Keratinocyte (primary cell): Measurements from ENCODE around the gene PTK7. TPM values are rescaled to one million over a fixed set of nuclear protein-coding genes. Genes with fewer than 3 reads are reported as not detected.
"Not testable (repeated sequence)": the region's sequence is repeated elsewhere in the genome, so short reads cannot be mapped to it uniquely, and the experiment has no call there.

ENCODE experiments used
- DNase-seq: peaks from one replicate; pipeline ENCODE4 v3.0.0-alpha.2; 2011; ENCODE audit warnings: low read depth, missing footprints, low spot score
- FAIRE-seq: peaks from 2 replicates; lab custom pipeline; 2011; peaks lifted over from hg19 to GRCh38; lab: Jason Lieb, UNC
- H2AFZ ChIP-seq: 2 replicates; pipeline ENCODE4 v1.6.0; 2012; ENCODE audit warnings: low read length, control low read depth, inconsistent platforms; ENCODE audit not compliant: control insufficient read depth
- H3K27ac ChIP-seq: 2 replicates; pipeline ENCODE4 v1.5.1; 2011; ENCODE audit warnings: low read length; ENCODE audit not compliant: control insufficient read depth, insufficient read depth
- H3K27me3 ChIP-seq: 3 replicates; pipeline ENCODE4 v1.6.0; 2011; ENCODE audit warnings: low read length; ENCODE audit not compliant: control insufficient read depth, insufficient read depth; ENCODE audit errors: extremely low read depth
- H3K36me3 ChIP-seq, 2 experiments: 2 replicates in 1 of 2; 3 replicates in 1 of 2; pipeline ENCODE4 v1.5.1; 2011; ENCODE audit warnings: low read length in 2 of 2, mild to moderate bottlenecking in 1 of 2; ENCODE audit not compliant: control insufficient read depth in 2 of 2, insufficient read depth in 2 of 2; ENCODE audit errors: extremely low read depth in 1 of 2
- H3K4me1 ChIP-seq: 3 replicates; pipeline ENCODE4 v1.5.1; 2011; ENCODE audit warnings: low read length; ENCODE audit not compliant: control insufficient read depth, insufficient read depth; ENCODE audit errors: extremely low read depth
- H3K4me2 ChIP-seq: 3 replicates; pipeline ENCODE4 v1.6.0; 2011; ENCODE audit warnings: low read depth, low read length; ENCODE audit not compliant: control insufficient read depth, insufficient read depth; ENCODE audit errors: extremely low read depth
- H3K4me3 ChIP-seq, 3 experiments: fragments of 200-600 bp in 1 of 3; sonication (generic) in 1 of 3; 2 replicates in 2 of 3; 3 replicates in 1 of 3; pipeline ENCODE4 v1.5.1; 2011 to 2016; ENCODE audit warnings: low read length in 3 of 3, mild to moderate bottlenecking in 3 of 3, control low read depth in 2 of 3, inconsistent platforms in 1 of 3, low read depth in 1 of 3, mixed read lengths in 1 of 3, mixed run types in 1 of 3, moderate library complexity in 1 of 3; ENCODE audit not compliant: control insufficient read depth in 2 of 3, insufficient read depth in 2 of 3; ENCODE audit errors: extremely low read depth in 1 of 3
- H3K79me2 ChIP-seq: 2 replicates; pipeline ENCODE4 v1.6.0; 2012; ENCODE audit warnings: low read length; ENCODE audit not compliant: control insufficient read depth, insufficient read depth
- H3K9ac ChIP-seq: 3 replicates; pipeline ENCODE4 v1.6.0; 2011; ENCODE audit warnings: low read length; ENCODE audit not compliant: control insufficient read depth, insufficient read depth; ENCODE audit errors: extremely low read depth
- H3K9me1 ChIP-seq: 3 replicates; pipeline ENCODE4 v1.6.0; 2011; ENCODE audit warnings: low read length; ENCODE audit not compliant: control insufficient read depth, insufficient read depth; ENCODE audit errors: extremely low read depth
- H3K9me3 ChIP-seq: 2 replicates; pipeline ENCODE4 v1.5.1; 2012; ENCODE audit warnings: low read depth, low read length; ENCODE audit not compliant: control insufficient read depth
- H4K20me1 ChIP-seq: 3 replicates; pipeline ENCODE4 v1.6.0; 2011; ENCODE audit warnings: low read length; ENCODE audit not compliant: control insufficient read depth, insufficient read depth; ENCODE audit errors: extremely low read depth
- EZH2 ChIP-seq: IDR thresholded peaks from one replicate; pipeline ENCODE4 v1.6.1; 2012; ENCODE audit warnings: inconsistent platforms, mild to moderate bottlenecking, low read length, moderate library complexity
- dilution Hi-C: fragments of 300-500 bp; cut with MboI; formaldehyde crosslinking; loops from one replicate; pipeline ENCODE4 v1.7.0; 2020; ENCODE audit warnings: low sequenced_read_pairs; ENCODE audit not compliant: extremely low pct_ligation_motif_present
- polyA plus RNA-seq, 5 experiments: library from polyadenylated mRNA; depleted of rRNA in 3 of 5; stranded (reverse) in 3 of 5; stranded (forward) in 1 of 5; unstranded in 1 of 5; fragments of >200 nt; gene quantifications; 1 replicate in 1 of 5; 2 replicates in 3 of 5; 3 replicates in 1 of 5; pipeline versions ENCODE4 v1.2.1 to v1.2.3, GENCODE V29; 2011 to 2012; ENCODE audit warnings: missing spikeins in 2 of 5, low read depth in 1 of 5, low replicate concordance in 1 of 5
- TF ChIP-seq, protein P1 (sequence below), 3 experiments: IDR thresholded peaks in 1 of 3; conservative IDR thresholded peaks in 1 of 3; optimal IDR thresholded peaks in 1 of 3; 2 replicates in 2 of 3; 3 replicates in 1 of 3; pipeline versions ENCODE3 to v1.5.1; 2011; ENCODE audit warnings: low read length in 3 of 3, mild to moderate bottlenecking in 3 of 3, moderate library complexity in 2 of 3, control low read depth in 1 of 3, inconsistent platforms in 1 of 3; ENCODE audit not compliant: insufficient read depth in 2 of 3; ENCODE audit errors: extremely low read depth in 1 of 3

PTK7 gene
- polyA plus RNA-seq, 1 donor (not counting 4 experiments of a cell fraction or from before 2014, with no cell fraction given): 58.8 TPM

DNA sequence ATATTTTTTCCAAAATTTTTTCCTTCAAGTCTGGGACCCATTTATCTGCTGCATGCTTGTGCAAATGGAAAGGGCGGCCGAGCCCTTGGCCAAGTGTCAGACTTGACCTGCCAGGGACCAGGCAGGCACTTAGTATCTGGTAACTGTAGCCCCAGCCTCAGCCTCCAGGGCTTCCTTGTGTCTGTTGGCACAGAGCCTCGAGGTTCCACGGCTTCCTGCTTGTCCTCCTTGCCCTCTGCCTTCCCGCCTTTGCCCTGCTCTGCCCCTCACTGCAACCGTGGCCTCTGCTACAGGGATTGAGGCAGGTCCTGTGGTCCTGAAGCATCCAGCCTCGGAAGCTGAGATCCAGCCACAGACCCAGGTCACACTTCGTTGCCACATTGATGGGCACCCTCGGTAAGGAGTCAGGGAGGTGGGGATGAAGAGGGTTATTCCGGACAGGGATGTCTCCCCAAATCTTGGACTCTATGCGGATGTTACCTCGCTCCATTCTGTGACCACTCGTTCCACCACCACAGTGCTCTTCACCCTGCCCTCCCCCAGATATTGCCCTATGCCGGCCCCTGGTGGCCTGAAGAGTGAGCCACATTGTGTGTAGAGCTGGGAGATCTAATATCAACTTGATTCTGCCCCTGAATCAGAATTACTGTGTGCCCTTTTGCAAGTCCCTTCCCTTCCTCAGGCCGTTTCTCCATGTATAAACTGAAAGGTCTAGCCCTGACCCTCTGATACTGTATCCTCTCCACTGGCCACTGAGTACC is 53.5 kb downstream of the PTK7 start:
- FAIRE-seq (no peak), DNase-seq (no peak)
- dilution Hi-C loops: no loop called here
- Histone ChIP-seq H3K27me3 (no peaks in the 10 kb centered on the region), H3K4me1 (peaks cover 2% of the 10 kb centered on the region), H3K79me2 (peaks cover 48% of the 10 kb centered on the region), H3K36me3 (peaks cover 20 to 26% of the 10 kb centered on the region in 2 experiments), H3K9ac (no peak overlapping the region), H3K9me1 (no peaks in the 10 kb centered on the region), H3K4me2 (no peak overlapping the region), H3K4me3 (no peak overlapping the region), H2AFZ (no peak overlapping the region), H3K27ac (no peak overlapping the region), H3K9me3 (no peaks in the 10 kb centered on the region), H4K20me1 (no peaks in the 10 kb centered on the region)
- no peak for TF ChIP-seq EZH2
- TF ChIP-seq, protein P1, sequence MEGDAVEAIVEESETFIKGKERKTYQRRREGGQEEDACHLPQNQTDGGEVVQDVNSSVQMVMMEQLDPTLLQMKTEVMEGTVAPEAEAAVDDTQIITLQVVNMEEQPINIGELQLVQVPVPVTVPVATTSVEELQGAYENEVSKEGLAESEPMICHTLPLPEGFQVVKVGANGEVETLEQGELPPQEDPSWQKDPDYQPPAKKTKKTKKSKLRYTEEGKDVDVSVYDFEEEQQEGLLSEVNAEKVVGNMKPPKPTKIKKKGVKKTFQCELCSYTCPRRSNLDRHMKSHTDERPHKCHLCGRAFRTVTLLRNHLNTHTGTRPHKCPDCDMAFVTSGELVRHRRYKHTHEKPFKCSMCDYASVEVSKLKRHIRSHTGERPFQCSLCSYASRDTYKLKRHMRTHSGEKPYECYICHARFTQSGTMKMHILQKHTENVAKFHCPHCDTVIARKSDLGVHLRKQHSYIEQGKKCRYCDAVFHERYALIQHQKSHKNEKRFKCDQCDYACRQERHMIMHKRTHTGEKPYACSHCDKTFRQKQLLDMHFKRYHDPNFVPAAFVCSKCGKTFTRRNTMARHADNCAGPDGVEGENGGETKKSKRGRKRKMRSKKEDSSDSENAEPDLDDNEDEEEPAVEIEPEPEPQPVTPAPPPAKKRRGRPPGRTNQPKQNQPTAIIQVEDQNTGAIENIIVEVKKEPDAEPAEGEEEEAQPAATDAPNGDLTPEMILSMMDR (optimal IDR thresholded peaks at IDR 0.05 in 1 of 3, IDR thresholded peaks at IDR 0.05 in 1 of 3, conservative IDR thresholded peaks at IDR 0.05 in 1 of 3; ENCODE audit: extremely low read depth in 1 of 3, insufficient read depth in 2 of 3, low read length in 3 of 3): peak; percentile 48 to 76 (median 76)

DNA sequence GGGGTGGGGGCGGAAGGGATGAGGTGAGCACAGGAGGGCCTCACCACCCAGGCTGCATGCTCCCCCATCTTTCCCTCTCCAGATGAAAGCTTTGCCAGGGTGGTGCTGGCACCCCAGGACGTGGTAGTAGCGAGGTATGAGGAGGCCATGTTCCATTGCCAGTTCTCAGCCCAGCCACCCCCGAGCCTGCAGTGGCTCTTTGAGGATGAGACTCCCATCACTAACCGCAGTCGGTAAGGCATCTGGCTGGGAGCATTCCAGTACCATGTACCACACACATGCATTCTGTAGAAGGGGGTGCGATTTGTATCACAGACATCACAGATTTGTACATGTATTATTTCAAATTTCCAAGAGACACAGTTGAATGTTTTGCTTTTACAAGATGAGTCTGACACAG is 54.3 kb downstream of the PTK7 start:
- no peak overlapping the region for H2AFZ ChIP-seq
- FAIRE-seq (no peak), DNase-seq (no peak)
- H3K4me2 ChIP-seq: no peak overlapping the region
- no peak overlapping the region for H3K27ac ChIP-seq
- H4K20me1 ChIP-seq: no peaks in the 10 kb centered on the region
- dilution Hi-C loops: no loop called here
- H3K4me3 ChIP-seq: no peak overlapping the region
- no peaks in the 10 kb centered on the region for H3K9me3 ChIP-seq
- no peaks in the 10 kb centered on the region for H3K9me1 ChIP-seq
- peaks cover 40% of the 10 kb centered on the region for H3K79me2 ChIP-seq
- TF ChIP-seq EZH2: no peak
- TF ChIP-seq, protein P1 (optimal IDR thresholded peaks at IDR 0.05 in 1 of 3, IDR thresholded peaks at IDR 0.05 in 1 of 3, conservative IDR thresholded peaks at IDR 0.05 in 1 of 3; ENCODE audit: extremely low read depth in 1 of 3, insufficient read depth in 2 of 3, low read length in 3 of 3): no peak
- H3K4me1 ChIP-seq: peaks cover 2% of the 10 kb centered on the region
- H3K36me3 ChIP-seq: peaks cover 21 to 28% of the 10 kb centered on the region in 2 experiments
- no peak overlapping the region for H3K9ac ChIP-seq
- H3K27me3 ChIP-seq: no peaks in the 10 kb centered on the region

DNA sequence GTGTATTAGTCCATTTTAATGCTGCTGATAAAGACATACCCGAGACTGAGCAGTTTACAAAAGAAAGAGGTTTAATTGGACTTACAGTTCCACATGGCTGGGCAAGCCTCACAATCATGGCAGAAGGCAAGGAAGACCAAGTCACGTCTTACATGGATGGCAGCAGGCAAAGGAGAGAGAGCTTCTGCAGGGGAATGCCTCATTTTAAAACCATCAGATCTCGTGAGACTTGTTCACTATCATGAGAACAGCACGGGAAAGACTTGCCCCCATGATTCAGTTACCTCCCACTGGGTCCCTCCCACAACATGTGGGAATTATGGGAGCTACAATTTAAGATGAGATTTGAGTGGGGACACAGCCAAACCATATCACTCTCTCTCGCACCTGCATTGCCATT is 55.3 kb downstream of the PTK7 start:
- H4K20me1 ChIP-seq, dilution Hi-C loops, H3K27me3 ChIP-seq, H3K4me2 ChIP-seq, H3K4me3 ChIP-seq, DNase-seq, H3K9ac ChIP-seq, H3K9me3 ChIP-seq, H3K4me1 ChIP-seq, H2AFZ ChIP-seq, H3K9me1 ChIP-seq, H3K27ac ChIP-seq, FAIRE-seq: not testable (repeated sequence)
- H3K79me2 ChIP-seq: peaks cover 32% of the 10 kb centered on the region
- H3K36me3 ChIP-seq: peaks cover 25 to 28% of the 10 kb centered on the region in 2 experiments
